Neural progenitor cell (in vitro differentiated cells): Measurements from ENCODE around the gene OAF.

Source experiments
- EZH2 ChIP-seq: fragments of 200-600 bp; sonication (generic); IDR thresholded peaks from 2 replicates; pipeline ENCODE4 v1.6.1; 2017; ENCODE audit warnings: antibody characterized with exemption, mild to moderate bottlenecking, moderate library complexity
- TF ChIP-seq, protein P1 (sequence below): fragments of 200-600 bp; sonication (generic); IDR thresholded peaks from 2 replicates; pipeline ENCODE4 v1.5.1; 2017; ENCODE audit warnings: antibody characterized with exemption, mild to moderate bottlenecking

DNA sequence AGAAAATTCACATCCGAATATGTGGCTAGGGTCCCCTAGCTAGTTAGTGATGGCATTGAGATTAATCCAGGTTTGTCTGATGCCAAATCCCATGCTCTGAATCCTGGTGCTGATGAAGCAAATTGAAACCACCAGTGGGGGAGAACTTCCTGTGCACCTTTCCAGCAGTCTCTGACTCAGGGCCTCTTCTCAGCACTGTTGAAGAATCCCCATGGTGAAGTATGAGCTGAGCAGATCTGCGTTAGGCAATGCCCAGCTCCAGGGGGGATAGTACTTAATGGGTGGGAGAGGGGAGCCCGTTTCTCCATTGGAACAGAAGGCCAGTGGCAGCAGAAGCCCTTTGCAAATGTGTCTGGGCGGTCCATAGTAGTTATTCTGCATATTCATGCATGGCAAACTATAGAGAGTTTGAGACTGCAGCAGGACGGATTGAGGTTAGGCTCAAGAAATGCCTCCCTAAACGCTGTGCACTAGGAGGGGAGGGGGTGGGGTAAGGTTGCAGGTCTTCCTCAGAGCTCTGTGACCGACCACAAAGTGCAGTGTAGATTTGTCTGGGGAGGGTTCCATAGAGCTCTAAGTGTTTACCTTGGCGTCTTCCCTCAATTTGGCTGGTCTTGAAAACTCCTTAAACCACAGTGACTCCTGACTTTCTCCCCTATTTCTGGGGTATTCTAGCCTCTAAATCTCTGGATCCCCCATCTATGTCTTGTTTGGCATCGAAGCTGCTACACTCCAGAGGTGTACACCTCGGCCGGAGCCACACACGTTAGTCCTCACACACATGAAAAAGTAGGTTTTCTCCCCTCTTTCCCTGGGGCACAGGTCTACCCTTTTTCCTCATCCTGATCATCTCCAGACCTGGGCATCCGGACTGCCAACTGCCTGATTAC is 33.9 kb downstream of the OAF start:
- TF ChIP-seq, protein P1, sequence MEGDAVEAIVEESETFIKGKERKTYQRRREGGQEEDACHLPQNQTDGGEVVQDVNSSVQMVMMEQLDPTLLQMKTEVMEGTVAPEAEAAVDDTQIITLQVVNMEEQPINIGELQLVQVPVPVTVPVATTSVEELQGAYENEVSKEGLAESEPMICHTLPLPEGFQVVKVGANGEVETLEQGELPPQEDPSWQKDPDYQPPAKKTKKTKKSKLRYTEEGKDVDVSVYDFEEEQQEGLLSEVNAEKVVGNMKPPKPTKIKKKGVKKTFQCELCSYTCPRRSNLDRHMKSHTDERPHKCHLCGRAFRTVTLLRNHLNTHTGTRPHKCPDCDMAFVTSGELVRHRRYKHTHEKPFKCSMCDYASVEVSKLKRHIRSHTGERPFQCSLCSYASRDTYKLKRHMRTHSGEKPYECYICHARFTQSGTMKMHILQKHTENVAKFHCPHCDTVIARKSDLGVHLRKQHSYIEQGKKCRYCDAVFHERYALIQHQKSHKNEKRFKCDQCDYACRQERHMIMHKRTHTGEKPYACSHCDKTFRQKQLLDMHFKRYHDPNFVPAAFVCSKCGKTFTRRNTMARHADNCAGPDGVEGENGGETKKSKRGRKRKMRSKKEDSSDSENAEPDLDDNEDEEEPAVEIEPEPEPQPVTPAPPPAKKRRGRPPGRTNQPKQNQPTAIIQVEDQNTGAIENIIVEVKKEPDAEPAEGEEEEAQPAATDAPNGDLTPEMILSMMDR = no peak
- TF ChIP-seq EZH2 = no peak
